Right lobe of liver (tissue), 6 donors: ENCODE measurements around the gene CCL27. TPM values are rescaled to one million over a fixed set of nuclear protein-coding genes. Genes with fewer than 3 reads are reported as not detected.

Experiments
- ATAC-seq, 4 donors: fragments of 200-7000 bp; cut with Tn5 transposase; one replicate each; pipeline ENCODE4 v1.9.1; 2020; ENCODE audit warnings: mild to moderate bottlenecking in 4 of 4, moderate library complexity in 4 of 4
- DNase-seq, 3 donors: peaks; one replicate each; pipeline ENCODE4 v3.0.0-alpha.2; 2020
- H3K27ac ChIP-seq, 3 donors: fragments of 200-600 bp; one replicate each; pipeline ENCODE4 v1.8.0; 2022
- H3K27me3 ChIP-seq, 2 donors: fragments of 200-600 bp; one replicate each; pipeline ENCODE4 v1.8.0; 2022
- H3K36me3 ChIP-seq, 4 donors: fragments of 200-600 bp; sonication (generic) in 1 of 4; one replicate each; pipeline versions ENCODE4 v1.5.1 to v1.8.0; 2017 to 2022; ENCODE audit warnings: control low read depth in 1 of 4
- H3K4me1 ChIP-seq, 4 donors: fragments of 200-600 bp; sonication (generic) in 1 of 4; one replicate each; pipeline versions ENCODE4 v1.5.1 to v1.8.0; 2017 to 2022; ENCODE audit warnings: control low read depth in 1 of 4
- H3K4me3 ChIP-seq, 3 donors: fragments of 200-600 bp; one replicate each; pipeline ENCODE4 v1.8.0; 2022
- H3K9me3 ChIP-seq, 4 donors: fragments of 200-600 bp; sonication (generic) in 1 of 4; one replicate each; pipeline versions ENCODE4 v1.5.1 to v1.8.0; 2017 to 2022; ENCODE audit warnings: control low read depth in 1 of 4
- CTCF ChIP-seq, 4 donors: fragments of 200-600 bp in 3 of 4; fragments of 450-650 bp in 1 of 4; IDR thresholded peaks; one replicate each; pipeline versions ENCODE4 v1.5.1 to v1.8.0; 2016 to 2022; ENCODE audit warnings: antibody characterized with exemption in 4 of 4, mild to moderate bottlenecking in 2 of 4
- POLR2A ChIP-seq: fragments of 450-650 bp; IDR thresholded peaks from one replicate; pipeline ENCODE4 v1.6.1; 2017; ENCODE audit warnings: antibody characterized with exemption, mild to moderate bottlenecking
- WGBS: methylation state at CpG from one replicate; pipeline ENCODE4 v1.1.6; 2018; ENCODE audit warnings: low coverage, low lambda C conversion rate; ENCODE audit not compliant: insufficient coverage; ENCODE audit errors: missing lambda C conversion rate; 5-methylcytosine and 5-hydroxymethylcytosine counted together
- intact Hi-C, 2 donors: fragments of 100-400 bp; cut with DNase I; formaldehyde crosslinking; loops; one replicate each; pipeline versions ENCODE4 v1.11.2 to v1.14.1; 2022
- total RNA-seq, 6 experiments: library from RNA; depleted of rRNA in 2 of 6; stranded (reverse); fragments of >200 nt in 2 of 6; fragmentation: NEBNext Ultra II Directional in 3 of 6; extraction: Animal tissue kit (Norgen Biotek cat#: 25700) in 3 of 6; gene quantifications; one replicate each; pipeline versions ENCODE4 v1.1.0 to v1.2.4, GENCODE V29; 2016 to 2023
- donor health status: DM: no; HTN: yes; CAD: no.
- donor health status: DM: no; HTN: no; CAD: no.
- donor health status: DM: no; HTN: no; CAD: no.
- donor health status: DM: no; HTN: yes; CAD: no.
- donor health status: DM: no; HTN: yes; CAD: no.

The CCL27 gene
- total RNA-seq, 6 experiments from 2014 or later, result not detected

GRCh38 chr9:34634551-34635248 is 27.8 kb downstream of the CCL27 start:
- TF ChIP-seq CTCF (IDR thresholded peaks at IDR 0.05) (no peak), POLR2A (no peak)
- peaks cover 0 to 44% (median 15%) of the 10 kb centered on the region in 4 donors for H3K4me1 ChIP-seq

GRCh38 chr9:34633851-34634550 is 28.5 kb downstream of the CCL27 start:
- H3K4me1 ChIP-seq, result peaks cover 0 to 50% (median 15%) of the 10 kb centered on the region in 4 donors
- H3K36me3 ChIP-seq, result peaks cover 0 to 6% (median 0%) of the 10 kb centered on the region in 4 donors
- H3K27me3 ChIP-seq, result no peaks in the 10 kb centered on the region
- no peak overlapping the region for H3K27ac ChIP-seq
- peak; percentile 28 to 40 (median 33) for ATAC-seq
- H3K4me3 ChIP-seq, result no peak overlapping the region
- intact Hi-C loops, result no loop called here
- H3K9me3 ChIP-seq, result no peaks in the 10 kb centered on the region
- peak; percentile 63 to 75 (median 74) for DNase-seq
- TF ChIP-seq CTCF (IDR thresholded peaks at IDR 0.05) (peak; percentile 79 to 90 (median 86)), POLR2A (no peak)
- 18% methylated on average over 3 of the region's 3 CpGs for WGBS

More at GRCh38 chr9:34634551-34635248, 27.8 kb downstream of the CCL27 start:
- H3K9me3 ChIP-seq, result no peaks in the 10 kb centered on the region
- ATAC-seq, result no peak
- intact Hi-C loops, result no loop called here
- no peak overlapping the region for H3K27ac ChIP-seq
- 60% methylated on average over 3 of the region's 3 CpGs for WGBS
- H3K36me3 ChIP-seq, result peaks cover 0 to 6% (median 0%) of the 10 kb centered on the region in 4 donors
- no peak for DNase-seq
- H3K27me3 ChIP-seq, result no peaks in the 10 kb centered on the region
- H3K4me3 ChIP-seq, result no peak overlapping the region

- Histone ChIP-seq H3K9me3 (no peaks in the 10 kb centered on the region), H3K4me3 (no peak overlapping the region), H3K36me3 (peaks cover 0 to 6% (median 0%) of the 10 kb centered on the region in 4 donors), H3K27ac (no peak overlapping the region), H3K27me3 (no peaks in the 10 kb centered on the region), H3K4me1 (peaks cover 0 to 56% (median 15%) of the 10 kb centered on the region in 4 donors)
- 30% methylated on average over 5 of the region's 5 CpGs for WGBS
- intact Hi-C loops, result no loop called here
- TF ChIP-seq POLR2A (no peak), CTCF (IDR thresholded peaks at IDR 0.05) (no peak)
- DNase-seq, result no peak
- ATAC-seq, result no peak
These were observed 29.3 kb downstream of the CCL27 start for GRCh38 chr9:34633166-34633565.

GRCh38 chr9:34630402-34631154 is 31.9 kb downstream of the CCL27 start:
- ATAC-seq, result peak; percentile 69 to 78 (median 76)
- H3K4me1 ChIP-seq, result peaks cover 0 to 41% (median 12%) of the 10 kb centered on the region in 4 donors
- peak; percentile 61 to 91 (median 79) for DNase-seq
- H3K36me3 ChIP-seq, result peaks cover 0 to 6% (median 0%) of the 10 kb centered on the region in 4 donors
- intact Hi-C loops, result no loop called here
- H3K9me3 ChIP-seq, result no peaks in the 10 kb centered on the region
- WGBS, result 10% methylated on average over 5 of the region's 5 CpGs
- TF ChIP-seq CTCF (IDR thresholded peaks at IDR 0.05) (no peak), POLR2A (peak; percentile 17)
- H3K27ac ChIP-seq, result peak overlapping the region; percentile 51 to 86 (median 83)
- H3K4me3 ChIP-seq, result peak overlapping the region; percentile 3 to 38 (median 35)
- H3K27me3 ChIP-seq, result no peaks in the 10 kb centered on the region
